KMS-11 (cell line): ENCODE measurements around the gene CTSH.

Source experiments
- H2AFZ ChIP-seq: fragments of 200-600 bp; sonication (generic); 2 replicates; pipeline ENCODE4 v1.6.1; 2016; ENCODE audit warnings: antibody characterized with exemption, mixed run types, low read depth
- H3K27ac ChIP-seq: fragments of 200-600 bp; sonication (generic); 2 replicates; pipeline ENCODE4 v1.6.1; 2016; ENCODE audit warnings: mild to moderate bottlenecking, mixed run types
- H3K27me3 ChIP-seq: fragments of 200-600 bp; sonication (generic); 2 replicates; pipeline ENCODE4 v1.6.1; 2017; ENCODE audit warnings: mild to moderate bottlenecking, low read depth, mixed run types, moderate library complexity; ENCODE audit not compliant: insufficient read depth
- H3K36me3 ChIP-seq: fragments of 200-600 bp; sonication (generic); 2 replicates; pipeline ENCODE4 v1.6.1; 2017; ENCODE audit warnings: mild to moderate bottlenecking, mixed run types; ENCODE audit not compliant: insufficient read depth
- H3K4me1 ChIP-seq: fragments of 200-600 bp; sonication (generic); 2 replicates; pipeline ENCODE4 v1.6.1; 2016; ENCODE audit warnings: mild to moderate bottlenecking, low read depth, mixed run types; ENCODE audit not compliant: poor library complexity, severe bottlenecking
- H3K4me2 ChIP-seq: fragments of 200-600 bp; sonication (generic); 2 replicates; pipeline ENCODE4 v1.7.0; 2016; ENCODE audit warnings: mild to moderate bottlenecking, mixed run types
- H3K4me3 ChIP-seq: fragments of 200-600 bp; sonication (generic); IDR thresholded peaks from 2 replicates; pipeline ENCODE4 v1.6.1; 2017; ENCODE audit warnings: low read depth, low read length, mixed read lengths; ENCODE audit not compliant: insufficient read depth
- H3K79me2 ChIP-seq: fragments of 200-600 bp; sonication (generic); 2 replicates; pipeline ENCODE4 v1.6.1; 2016; ENCODE audit warnings: low read depth, mixed run types; ENCODE audit not compliant: insufficient read depth
- H3K9ac ChIP-seq: fragments of 200-600 bp; sonication (generic); 2 replicates; pipeline ENCODE4 v1.6.1; 2016; ENCODE audit warnings: mild to moderate bottlenecking, mixed run types
- H4K20me1 ChIP-seq: fragments of 200-600 bp; sonication (generic); 2 replicates; pipeline ENCODE4 v1.6.1; 2016; ENCODE audit warnings: mild to moderate bottlenecking, mixed run types; ENCODE audit not compliant: insufficient read depth
- CTCF ChIP-seq: fragments of 200-600 bp; sonication (generic); conservative IDR thresholded peaks from 2 replicates; pipeline ENCODE4 v1.6.1; 2017; ENCODE audit warnings: low read depth, mild to moderate bottlenecking, antibody characterized with exemption, low read length, moderate library complexity, mixed read lengths

CTSH gene

GRCh38 chr15:78923015-78923414 lies 21.8 kb downstream of the CTSH start:
- Histone ChIP-seq H4K20me1 (no peaks in the 10 kb centered on the region), H3K4me2 (no peak overlapping the region), H3K9ac (no peak overlapping the region), H3K4me3 (no peak overlapping the region), H3K4me1 (no peaks in the 10 kb centered on the region), H3K27me3 (no peaks in the 10 kb centered on the region), H2AFZ (no peak overlapping the region), H3K79me2 (no peaks in the 10 kb centered on the region), H3K27ac (no peak overlapping the region), H3K36me3 (no peaks in the 10 kb centered on the region)
- TF ChIP-seq CTCF, result no peak

- Histone ChIP-seq H3K27me3 (no peaks in the 10 kb centered on the region), H3K36me3 (no peaks in the 10 kb centered on the region), H3K4me1 (no peaks in the 10 kb centered on the region), H2AFZ (no peak overlapping the region), H3K9ac (no peak overlapping the region), H3K27ac (no peak overlapping the region), H4K20me1 (no peaks in the 10 kb centered on the region), H3K4me2 (no peak overlapping the region), H3K4me3 (no peak overlapping the region), H3K79me2 (no peaks in the 10 kb centered on the region)
- TF ChIP-seq CTCF, result no peak
Measured at GRCh38 chr15:78922527-78922926, 22.3 kb downstream of the CTSH start.

- Histone ChIP-seq H3K27me3 (no peaks in the 10 kb centered on the region), H3K27ac (no peak overlapping the region), H4K20me1 (no peaks in the 10 kb centered on the region), H3K4me1 (no peaks in the 10 kb centered on the region), H3K4me3 (no peak overlapping the region), H3K9ac (no peak overlapping the region), H2AFZ (no peak overlapping the region), H3K4me2 (no peak overlapping the region), H3K36me3 (no peaks in the 10 kb centered on the region), H3K79me2 (no peaks in the 10 kb centered on the region)
- TF ChIP-seq CTCF, result no peak
Measured at GRCh38 chr15:78921940-78922339, 22.9 kb downstream of the CTSH start.

- no peak for TF ChIP-seq CTCF
- Histone ChIP-seq H4K20me1 (no peaks in the 10 kb centered on the region), H3K27ac (no peak overlapping the region), H2AFZ (no peak overlapping the region), H3K4me3 (no peak overlapping the region), H3K9ac (no peak overlapping the region), H3K79me2 (no peaks in the 10 kb centered on the region), H3K4me2 (no peak overlapping the region), H3K27me3 (no peaks in the 10 kb centered on the region), H3K4me1 (no peaks in the 10 kb centered on the region), H3K36me3 (no peaks in the 10 kb centered on the region)
Measured at GRCh38 chr15:78921517-78921916, 23.3 kb downstream of the CTSH start.

GRCh38 chr15:78917888-78918287 lies 27.0 kb downstream of the CTSH start:
- Histone ChIP-seq H3K4me2 (no peak overlapping the region), H4K20me1 (no peaks in the 10 kb centered on the region), H3K79me2 (no peaks in the 10 kb centered on the region), H2AFZ (no peak overlapping the region), H3K9ac (no peak overlapping the region), H3K36me3 (no peaks in the 10 kb centered on the region), H3K4me3 (no peak overlapping the region), H3K4me1 (no peaks in the 10 kb centered on the region), H3K27me3 (no peaks in the 10 kb centered on the region), H3K27ac (no peak overlapping the region)
- TF ChIP-seq CTCF, result no peak
